HepG2 (cell line): ENCODE measurements around the gene NCF4. TPM values are rescaled to one million over a fixed set of nuclear protein-coding genes. Genes with fewer than 3 reads are reported as not detected.

Experiments
- ATAC-seq: fragments of 200-7000 bp; cut with Tn5 transposase; 3 replicates; pipeline ENCODE4 v1.9.1; 2020; ENCODE audit warnings: mild to moderate bottlenecking, moderate library complexity
- BruUV-seq: library from RNA; stranded (reverse); fragments of 400-500 nt; replicated peaks from 2 replicates; lab custom pipeline; 2021; lab: Mats Ljungman, UMichigan
- CTCF ChIA-PET: fragments of 300-600 bp; formaldehyde crosslinking; extraction: SDS; loops from one replicate; lab custom pipeline; 2021; ENCODE audit warnings: low total read pairs, inconsistent platforms, low intra/inter-chr PET ratio; lab: Yijun Ruan, JAX
- POLR2A ChIA-PET: fragments of 350-600 bp; sonication (Branson Sonifier 250); formaldehyde crosslinking; loops from one replicate; lab custom pipeline; 2020; ENCODE audit warnings: antibody characterized with exemption, inconsistent platforms; lab: Yijun Ruan, JAX
- DNase-seq: peaks from one replicate; pipeline ENCODE4 v3.0.0-alpha.2; 2015; ENCODE audit warnings: low spot score
- FAIRE-seq: peaks from 3 replicates; lab custom pipeline; 2011; peaks lifted over from hg19 to GRCh38; lab: Jason Lieb, UNC
- H2AFZ ChIP-seq: one replicate; pipeline ENCODE4 v1.6.1; 2011; ENCODE audit warnings: low read length, inconsistent platforms
- H3K27ac ChIP-seq: fragments of 300-600 bp; 3 replicates; pipeline ENCODE4 v1.8.0; 2011; ENCODE audit warnings: mixed run types, mild to moderate bottlenecking, mixed read lengths, low read length, inconsistent platforms; ENCODE audit not compliant: insufficient read depth; ENCODE audit errors: extremely low read length
- H3K27me3 ChIP-seq, 2 experiments: fragments of 200-600 bp in 1 of 2; 2 replicates in 1 of 2; 3 replicates in 1 of 2; pipeline versions ENCODE4 v1.6.0 to v1.8.0; 2011; ENCODE audit warnings: low read length in 2 of 2, mild to moderate bottlenecking in 2 of 2, moderate library complexity in 2 of 2, inconsistent platforms in 1 of 2; ENCODE audit not compliant: insufficient read depth in 2 of 2, control insufficient read depth in 1 of 2
- H3K36me3 ChIP-seq, 2 experiments: fragments of 200-600 bp in 1 of 2; replicated peaks in 1 of 2; 2 replicates in 1 of 2; 3 replicates in 1 of 2; pipeline versions ENCODE4 v1.5.1 to v1.8.0; 2011; ENCODE audit warnings: low read length in 2 of 2, inconsistent platforms in 1 of 2; ENCODE audit not compliant: insufficient read depth in 2 of 2, control insufficient read depth in 1 of 2
- H3K4me1 ChIP-seq: 2 replicates; pipeline ENCODE4 v1.5.1; 2012; ENCODE audit warnings: low read length, inconsistent platforms; ENCODE audit not compliant: insufficient read depth
- H3K4me2 ChIP-seq: 2 replicates; pipeline ENCODE4 v1.6.0; 2011; ENCODE audit warnings: low read depth, low read length, inconsistent platforms
- H3K4me3 ChIP-seq, 3 experiments: fragments of 200-600 bp in 1 of 3; sonication (generic), shearing (Covaris generic) in 1 of 3; replicated peaks in 1 of 3; 2 replicates each; pipeline ENCODE4 v1.5.1; 2011 to 2016; ENCODE audit warnings: low read length in 3 of 3, inconsistent platforms in 2 of 3, low read depth in 2 of 3, mild to moderate bottlenecking in 2 of 3, control low read depth in 1 of 3, mixed read lengths in 1 of 3; ENCODE audit not compliant: insufficient read depth in 1 of 3
- H3K79me2 ChIP-seq: one replicate; pipeline ENCODE4 v1.6.1; 2011; ENCODE audit warnings: low read length, inconsistent platforms; ENCODE audit not compliant: insufficient read depth
- H3K9ac ChIP-seq: 2 replicates; pipeline ENCODE4 v1.6.0; 2011; ENCODE audit warnings: mild to moderate bottlenecking, low read depth, low read length, inconsistent platforms; ENCODE audit not compliant: insufficient read depth
- H3K9me3 ChIP-seq: 2 replicates; pipeline ENCODE4 v1.5.1; 2012; ENCODE audit warnings: mild to moderate bottlenecking, low read length
- H4K20me1 ChIP-seq: 2 replicates; pipeline ENCODE4 v1.6.0; 2011; ENCODE audit warnings: inconsistent platforms, mild to moderate bottlenecking, low read length, moderate library complexity; ENCODE audit not compliant: insufficient read depth
- EZH2 ChIP-seq: conservative IDR thresholded peaks from 2 replicates; pipeline ENCODE4 v1.6.1; 2012; ENCODE audit warnings: mild to moderate bottlenecking, low read depth, low read length, moderate library complexity
- GTF2F1 ChIP-seq: fragments of 150-350 bp; IDR thresholded peaks from 2 replicates; pipeline ENCODE4 v1.6.1; 2014; ENCODE audit warnings: low read length
- HIVEP1 ChIP-seq: sonication (generic); formaldehyde crosslinking; IDR thresholded peaks from 2 replicates; pipeline ENCODE4 v1.4.0; 2020; ENCODE audit warnings: mild to moderate bottlenecking, missing genetic modification reagents
- KDM4B ChIP-seq: sonication (generic); formaldehyde crosslinking; IDR thresholded peaks from 2 replicates; pipeline ENCODE4 v1.4.0; 2020; ENCODE audit warnings: missing genetic modification reagents
- KDM5A ChIP-seq: fragments of 200-600 bp; sonication (generic); IDR thresholded peaks from 2 replicates; pipeline ENCODE4 v1.7.0; 2018; ENCODE audit warnings: antibody characterized with exemption, mild to moderate bottlenecking, low read length, borderline replicate concordance
- NR2F1 ChIP-seq, 2 experiments: fragments of 450-650 bp in 1 of 2; formaldehyde crosslinking in 1 of 2; IDR thresholded peaks; 2 replicates each; pipeline versions ENCODE4 v1.5.0 to v1.6.1; 2016 to 2020; ENCODE audit warnings: mild to moderate bottlenecking in 1 of 2, missing compliant biosample characterization in 1 of 2, missing genetic modification reagents in 1 of 2, moderate library complexity in 1 of 2
- ZNF317 ChIP-seq: sonication (generic); formaldehyde crosslinking; IDR thresholded peaks from 2 replicates; pipeline ENCODE4 v1.5.0; 2020; ENCODE audit warnings: mild to moderate bottlenecking, missing genetic modification reagents
- ZSCAN22 ChIP-seq: sonication (generic); formaldehyde crosslinking; IDR thresholded peaks from 2 replicates; pipeline ENCODE4 v1.4.0; 2020; ENCODE audit warnings: mild to moderate bottlenecking, missing genetic modification reagents
- WGBS: methylation state at CpG from one replicate; pipeline ENCODE4 v1.1.6; 2017; ENCODE audit warnings: low lambda C conversion rate; 5-methylcytosine and 5-hydroxymethylcytosine counted together
- in situ Hi-C: cut with HindIII; loops from 2 replicates; pipeline ENCODE4 v1.10.0; 2017; ENCODE audit warnings: low pct_unique_long_range_greater_than_20kb; ENCODE audit not compliant: extremely low pct_ligation_motif_present
- intact Hi-C: fragments of 100-400 bp; cut with micrococcal nuclease; formaldehyde crosslinking; loops from one replicate; pipeline ENCODE4 v1.10.0; 2022; ENCODE audit not compliant: unreplicated experiment
- polyA plus RNA-seq, 8 experiments: library from polyadenylated mRNA; depleted of rRNA in 3 of 8; stranded (reverse) in 7 of 8; unstranded in 1 of 8; fragments of >200 nt; fragmentation: Illumina TruSeq in 4 of 8; extraction: Trizol in 4 of 8; gene quantifications; 2 replicates each; pipeline versions ENCODE4 v1.2.1 to v1.2.3, GENCODE V29; 2011 to 2016; ENCODE audit warnings: low read depth in 4 of 8, missing spikeins in 1 of 8, mixed read lengths in 1 of 8; ENCODE audit not compliant: insufficient read depth in 1 of 8
- total RNA-seq, 5 experiments: library from RNA; depleted of rRNA; stranded (reverse); fragments of >200 nt; fragmentation: Illumina TruSeq; extraction: Trizol; gene quantifications; 2 replicates each; pipeline ENCODE4 v1.2.3, GENCODE V29; 2016; ENCODE audit warnings: low read depth in 1 of 5
- TF ChIP-seq, protein P1 (sequence below): sonication (generic); formaldehyde crosslinking; IDR thresholded peaks from 2 replicates; pipeline ENCODE4 v1.5.1; 2020; ENCODE audit warnings: mild to moderate bottlenecking, moderate library complexity, missing genetic modification reagents
- TF ChIP-seq, protein P2 (sequence below): sonication (generic); formaldehyde crosslinking; IDR thresholded peaks from 2 replicates; pipeline ENCODE4 v1.4.0; 2020; ENCODE audit warnings: missing genetic modification reagents

The NCF4 gene
- total and polyA plus RNA-seq, 2 of the 13 experiments (the other 11 are each of a cell fraction or from before 2014, with no cell fraction given): not detected

DNA sequence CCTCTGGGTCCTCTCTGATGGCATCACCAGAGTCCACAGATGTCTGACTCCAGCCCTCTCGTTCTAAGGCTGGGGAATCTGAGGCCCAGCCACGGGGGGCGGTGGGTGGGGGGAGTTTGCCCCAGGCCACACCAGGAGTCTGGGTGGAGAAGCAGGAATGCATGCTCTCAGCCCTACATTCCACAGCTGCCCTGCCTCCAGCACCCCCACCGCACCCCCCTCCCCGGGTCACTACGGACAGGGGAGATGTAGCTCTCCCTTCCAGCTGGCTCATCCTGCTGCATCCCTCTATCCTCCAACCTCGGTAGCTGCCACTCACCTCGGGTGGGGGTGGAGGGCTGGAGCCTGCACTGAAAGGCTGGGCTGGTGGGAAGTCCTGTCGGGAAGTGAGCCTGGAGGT, 41.7 kb upstream of the NCF4 start:
- no peaks in the 10 kb centered on the region for H4K20me1 ChIP-seq
- no peaks in the 10 kb centered on the region for H3K4me1 ChIP-seq
- in situ Hi-C loops: no loop called here
- H3K27me3 ChIP-seq: peaks cover 7 to 70% of the 10 kb centered on the region in 2 experiments; a peak in 4 of 5 replicates
- ChIA-PET CTCF (no interaction called here), POLR2A (no interaction called here)
- no peak overlapping the region for H3K4me3 ChIP-seq
- no peaks in the 10 kb centered on the region for H3K36me3 ChIP-seq
- DNase-seq: no peak
- no peak for FAIRE-seq
- no TSS peak for BruUV-seq
- H3K79me2 ChIP-seq: no peaks in the 10 kb centered on the region
- no peaks in the 10 kb centered on the region for H3K9me3 ChIP-seq
- WGBS: 2% methylated on average over 8 of the region's 9 CpGs
- H3K9ac ChIP-seq: no peak overlapping the region
- no peak overlapping the region for H2AFZ ChIP-seq
- TF ChIP-seq EZH2: no peak
- no peak for TF ChIP-seq ZSCAN22 (CRISPR knock-in tag)
- TF ChIP-seq GTF2F1: no peak
- TF ChIP-seq, protein P1, sequence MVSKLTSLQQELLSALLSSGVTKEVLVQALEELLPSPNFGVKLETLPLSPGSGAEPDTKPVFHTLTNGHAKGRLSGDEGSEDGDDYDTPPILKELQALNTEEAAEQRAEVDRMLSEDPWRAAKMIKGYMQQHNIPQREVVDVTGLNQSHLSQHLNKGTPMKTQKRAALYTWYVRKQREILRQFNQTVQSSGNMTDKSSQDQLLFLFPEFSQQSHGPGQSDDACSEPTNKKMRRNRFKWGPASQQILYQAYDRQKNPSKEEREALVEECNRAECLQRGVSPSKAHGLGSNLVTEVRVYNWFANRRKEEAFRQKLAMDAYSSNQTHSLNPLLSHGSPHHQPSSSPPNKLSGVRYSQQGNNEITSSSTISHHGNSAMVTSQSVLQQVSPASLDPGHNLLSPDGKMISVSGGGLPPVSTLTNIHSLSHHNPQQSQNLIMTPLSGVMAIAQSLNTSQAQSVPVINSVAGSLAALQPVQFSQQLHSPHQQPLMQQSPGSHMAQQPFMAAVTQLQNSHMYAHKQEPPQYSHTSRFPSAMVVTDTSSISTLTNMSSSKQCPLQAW (CRISPR knock-in tag): no peak
- no peak for TF ChIP-seq HIVEP1 (CRISPR knock-in tag)
- TF ChIP-seq NR2F1 (CRISPR knock-in tag; IDR thresholded peaks at IDR 0.05): no peak
- no peak for TF ChIP-seq ZNF317 (CRISPR knock-in tag)
- TF ChIP-seq KDM4B: no peak
- no peak overlapping the region for H3K27ac ChIP-seq
- H3K4me2 ChIP-seq: no peak overlapping the region
- intact Hi-C loops: no loop called here
- no peak for ATAC-seq

DNA sequence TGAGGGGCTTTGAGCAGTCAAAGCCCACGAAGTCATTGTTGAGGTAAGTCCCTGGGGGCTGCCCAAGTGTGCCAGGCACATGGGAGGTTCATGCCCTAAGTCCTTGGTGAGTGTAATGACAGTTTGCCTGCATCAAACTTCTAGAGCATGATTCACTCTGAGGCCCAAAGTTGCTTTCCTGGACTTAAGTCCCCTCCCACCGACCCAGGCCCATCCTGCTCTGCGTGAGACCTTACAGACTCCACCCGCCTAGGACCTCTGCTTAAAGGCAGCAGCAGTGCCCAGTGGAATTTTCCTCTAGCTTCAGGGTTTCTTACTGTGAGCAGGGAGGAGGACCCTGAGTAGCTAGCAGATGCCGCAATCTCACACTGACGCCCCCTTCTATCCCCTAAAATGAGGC, 38.2 kb upstream of the NCF4 start:
- Histone ChIP-seq H3K9me3 (no peaks in the 10 kb centered on the region), H3K79me2 (no peaks in the 10 kb centered on the region), H4K20me1 (no peaks in the 10 kb centered on the region), H3K36me3 (no peaks in the 10 kb centered on the region), H3K9ac (no peak overlapping the region), H3K4me2 (no peak overlapping the region), H3K4me3 (no peak overlapping the region), H3K27ac (no peak overlapping the region), H2AFZ (no peak overlapping the region), H3K27me3 (peaks cover 4 to 35% of the 10 kb centered on the region in 2 experiments; a peak in 3 of 5 replicates), H3K4me1 (no peaks in the 10 kb centered on the region)
- in situ Hi-C loops (no loop called here), intact Hi-C loops (no loop called here)
- FAIRE-seq: no peak
- ChIA-PET CTCF (no interaction called here), POLR2A (no interaction called here)
- ATAC-seq: no peak
- 14% methylated on average over 3 of the region's 6 CpGs for WGBS
- no TSS peak for BruUV-seq
- DNase-seq: no peak
- TF ChIP-seq, protein P2, sequence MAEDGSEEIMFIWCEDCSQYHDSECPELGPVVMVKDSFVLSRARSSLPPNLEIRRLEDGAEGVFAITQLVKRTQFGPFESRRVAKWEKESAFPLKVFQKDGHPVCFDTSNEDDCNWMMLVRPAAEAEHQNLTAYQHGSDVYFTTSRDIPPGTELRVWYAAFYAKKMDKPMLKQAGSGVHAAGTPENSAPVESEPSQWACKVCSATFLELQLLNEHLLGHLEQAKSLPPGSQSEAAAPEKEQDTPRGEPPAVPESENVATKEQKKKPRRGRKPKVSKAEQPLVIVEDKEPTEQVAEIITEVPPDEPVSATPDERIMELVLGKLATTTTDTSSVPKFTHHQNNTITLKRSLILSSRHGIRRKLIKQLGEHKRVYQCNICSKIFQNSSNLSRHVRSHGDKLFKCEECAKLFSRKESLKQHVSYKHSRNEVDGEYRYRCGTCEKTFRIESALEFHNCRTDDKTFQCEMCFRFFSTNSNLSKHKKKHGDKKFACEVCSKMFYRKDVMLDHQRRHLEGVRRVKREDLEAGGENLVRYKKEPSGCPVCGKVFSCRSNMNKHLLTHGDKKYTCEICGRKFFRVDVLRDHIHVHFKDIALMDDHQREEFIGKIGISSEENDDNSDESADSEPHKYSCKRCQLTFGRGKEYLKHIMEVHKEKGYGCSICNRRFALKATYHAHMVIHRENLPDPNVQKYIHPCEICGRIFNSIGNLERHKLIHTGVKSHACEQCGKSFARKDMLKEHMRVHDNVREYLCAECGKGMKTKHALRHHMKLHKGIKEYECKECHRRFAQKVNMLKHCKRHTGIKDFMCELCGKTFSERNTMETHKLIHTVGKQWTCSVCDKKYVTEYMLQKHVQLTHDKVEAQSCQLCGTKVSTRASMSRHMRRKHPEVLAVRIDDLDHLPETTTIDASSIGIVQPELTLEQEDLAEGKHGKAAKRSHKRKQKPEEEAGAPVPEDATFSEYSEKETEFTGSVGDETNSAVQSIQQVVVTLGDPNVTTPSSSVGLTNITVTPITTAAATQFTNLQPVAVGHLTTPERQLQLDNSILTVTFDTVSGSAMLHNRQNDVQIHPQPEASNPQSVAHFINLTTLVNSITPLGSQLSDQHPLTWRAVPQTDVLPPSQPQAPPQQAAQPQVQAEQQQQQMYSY (CRISPR knock-in tag): no peak
- no peak for TF ChIP-seq KDM5A
